Activated B cell treated with CpG ODN at 0.5 μM for 24 hours (primary cell): ENCODE results near the gene TRIM74. TPM values are rescaled to one million over a fixed set of nuclear protein-coding genes. Genes with fewer than 3 reads are reported as not detected.
A peak's percentile ranks its signal among the peaks of the same experiment; 100 is the strongest.
"Not testable (repeated sequence)": the region's sequence is repeated elsewhere in the genome, so short reads cannot be mapped to it uniquely, and the experiment has no call there.

ENCODE experiments used
- ATAC-seq: fragments of 200-7000 bp; cut with Tn5 transposase; one replicate; pipeline ENCODE4 v1.10.0; 2021; ENCODE audit warnings: low read depth, mild to moderate bottlenecking, moderate library complexity
- CTCF ChIA-PET: fragments of 350-600 bp; sonication (Branson Sonifier 250); formaldehyde crosslinking; loops from one replicate; lab custom pipeline; 2021; ENCODE audit warnings: antibody characterized with exemption; lab: Charles Lee
- POLR2A ChIA-PET: fragments of 350-600 bp; sonication (Branson Sonifier 250); formaldehyde crosslinking; loops from one replicate; lab custom pipeline; 2021; ENCODE audit warnings: antibody characterized with exemption; lab: Charles Lee
- DNase-seq: peaks from one replicate; pipeline ENCODE4 v3.0.0; 2022
- H3K27ac Mint-ChIP-seq: one replicate; pipeline ENCODE4 v1.8.0; 2020; ENCODE audit warnings: mixed read lengths
- H3K27me3 Mint-ChIP-seq: one replicate; pipeline ENCODE4 v1.8.0; 2021; ENCODE audit warnings: mixed read lengths
- H3K36me3 Mint-ChIP-seq: one replicate; pipeline ENCODE4 v1.8.0; 2021; ENCODE audit warnings: low read depth, mixed read lengths
- H3K4me1 Mint-ChIP-seq: one replicate; pipeline ENCODE4 v1.8.0; 2021; ENCODE audit warnings: mixed read lengths
- H3K4me3 Mint-ChIP-seq: one replicate; pipeline ENCODE4 v1.8.0; 2020; ENCODE audit warnings: mild to moderate bottlenecking, mixed read lengths
- H3K9me3 Mint-ChIP-seq: one replicate; pipeline ENCODE4 v1.8.0; 2020; ENCODE audit warnings: mixed read lengths
- intact Hi-C: fragments of 100-400 bp; cut with micrococcal nuclease; formaldehyde crosslinking; loops from one replicate; pipeline ENCODE4 v1.15.1; 2024
- total RNA-seq: library from RNA; stranded (reverse); gene quantifications from 2 replicates; pipeline ENCODE4 v1.2.3, GENCODE V29; 2022

TRIM74 gene
- total RNA-seq, 1 donor from 2014 or later = 0.86 TPM

- DNase-seq, H3K4me1 Mint-ChIP-seq, H3K27ac Mint-ChIP-seq, POLR2A ChIA-PET, CTCF ChIA-PET, H3K4me3 Mint-ChIP-seq, H3K9me3 Mint-ChIP-seq, H3K27me3 Mint-ChIP-seq, H3K36me3 Mint-ChIP-seq, intact Hi-C loops: not testable (repeated sequence)
- ATAC-seq = peak; percentile 61
Measured at GRCh38 chr7:72953901-72954562, 15.2 kb downstream of the TRIM74 start.

- intact Hi-C loops, H3K27ac Mint-ChIP-seq, DNase-seq, ATAC-seq, H3K27me3 Mint-ChIP-seq, H3K4me3 Mint-ChIP-seq, H3K4me1 Mint-ChIP-seq, POLR2A ChIA-PET, H3K9me3 Mint-ChIP-seq, CTCF ChIA-PET: not testable (repeated sequence)
- peaks cover 15% of the 10 kb centered on the region for H3K36me3 Mint-ChIP-seq
Measured at GRCh38 chr7:72950432-72950831, 18.8 kb downstream of the TRIM74 start.

GRCh38 chr7:72949686-72950085 is 19.6 kb downstream of the TRIM74 start:
- CTCF ChIA-PET, intact Hi-C loops, DNase-seq, ATAC-seq, H3K4me1 Mint-ChIP-seq, H3K4me3 Mint-ChIP-seq, H3K9me3 Mint-ChIP-seq, H3K27me3 Mint-ChIP-seq, H3K27ac Mint-ChIP-seq, POLR2A ChIA-PET: not testable (repeated sequence)
- peaks cover 15% of the 10 kb centered on the region for H3K36me3 Mint-ChIP-seq

- H3K27ac Mint-ChIP-seq, H3K9me3 Mint-ChIP-seq, H3K27me3 Mint-ChIP-seq, DNase-seq, POLR2A ChIA-PET, H3K4me1 Mint-ChIP-seq, ATAC-seq, CTCF ChIA-PET, intact Hi-C loops, H3K4me3 Mint-ChIP-seq: not testable (repeated sequence)
- peaks cover 15% of the 10 kb centered on the region for H3K36me3 Mint-ChIP-seq
Measured at GRCh38 chr7:72949276-72949675, 20.0 kb downstream of the TRIM74 start.

GRCh38 chr7:72948714-72949113 is 20.6 kb downstream of the TRIM74 start:
- intact Hi-C loops, ATAC-seq, H3K9me3 Mint-ChIP-seq, CTCF ChIA-PET, POLR2A ChIA-PET, H3K27ac Mint-ChIP-seq, H3K4me3 Mint-ChIP-seq, DNase-seq, H3K4me1 Mint-ChIP-seq, H3K27me3 Mint-ChIP-seq: not testable (repeated sequence)
- H3K36me3 Mint-ChIP-seq = peaks cover 19% of the 10 kb centered on the region

- DNase-seq, H3K27me3 Mint-ChIP-seq, H3K27ac Mint-ChIP-seq, H3K4me3 Mint-ChIP-seq, ATAC-seq, POLR2A ChIA-PET, intact Hi-C loops, H3K4me1 Mint-ChIP-seq, H3K9me3 Mint-ChIP-seq, CTCF ChIA-PET: not testable (repeated sequence)
- peaks cover 25% of the 10 kb centered on the region for H3K36me3 Mint-ChIP-seq
Measured at GRCh38 chr7:72946130-72946745, 23.0 kb downstream of the TRIM74 start.

- H3K4me1 Mint-ChIP-seq, ATAC-seq: not testable (repeated sequence)
Measured at GRCh38 chr7:72945597-72945996, 23.7 kb downstream of the TRIM74 start.

GRCh38 chr7:72944937-72945336 is 24.3 kb downstream of the TRIM74 start:
- H3K4me3 Mint-ChIP-seq, H3K27ac Mint-ChIP-seq, CTCF ChIA-PET, POLR2A ChIA-PET, DNase-seq, intact Hi-C loops, H3K9me3 Mint-ChIP-seq, ATAC-seq, H3K27me3 Mint-ChIP-seq, H3K4me1 Mint-ChIP-seq: not testable (repeated sequence)
- peaks cover 27% of the 10 kb centered on the region for H3K36me3 Mint-ChIP-seq

More at GRCh38 chr7:72945597-72945996, 23.7 kb downstream of the TRIM74 start:
- intact Hi-C loops, DNase-seq, H3K9me3 Mint-ChIP-seq, CTCF ChIA-PET, H3K27me3 Mint-ChIP-seq, H3K27ac Mint-ChIP-seq, H3K4me3 Mint-ChIP-seq, POLR2A ChIA-PET: not testable (repeated sequence)
- H3K36me3 Mint-ChIP-seq = peaks cover 27% of the 10 kb centered on the region

GRCh38 chr7:72942956-72943355 is 26.3 kb downstream of the TRIM74 start:
- H3K4me1 Mint-ChIP-seq, H3K27ac Mint-ChIP-seq, H3K4me3 Mint-ChIP-seq, POLR2A ChIA-PET, CTCF ChIA-PET, intact Hi-C loops, H3K9me3 Mint-ChIP-seq, H3K27me3 Mint-ChIP-seq, ATAC-seq, DNase-seq: not testable (repeated sequence)
- H3K36me3 Mint-ChIP-seq = peaks cover 34% of the 10 kb centered on the region

- H3K27ac Mint-ChIP-seq = not testable (repeated sequence)
Measured at GRCh38 chr7:72942022-72942705, 27.1 kb downstream of the TRIM74 start.

GRCh38 chr7:72928216-72928615 is 41.0 kb downstream of the TRIM74 start:
- intact Hi-C loops = loop anchor here (5.0 kb wide), 1 partner anchor 524 kb away; no protein-coding TSS in a partner anchor
- peaks cover 63% of the 10 kb centered on the region for H3K36me3 Mint-ChIP-seq
- not testable (repeated sequence) for H3K27ac Mint-ChIP-seq

More at GRCh38 chr7:72942022-72942705, 27.1 kb downstream of the TRIM74 start:
- DNase-seq, H3K9me3 Mint-ChIP-seq, CTCF ChIA-PET, intact Hi-C loops, H3K27me3 Mint-ChIP-seq, POLR2A ChIA-PET, H3K4me3 Mint-ChIP-seq, ATAC-seq: not testable (repeated sequence)
- H3K36me3 Mint-ChIP-seq = peaks cover 37% of the 10 kb centered on the region
- H3K4me1 Mint-ChIP-seq = peaks cover 16% of the 10 kb centered on the region

GRCh38 chr7:72927791-72928190 is 41.5 kb downstream of the TRIM74 start:
- POLR2A ChIA-PET, ATAC-seq, H3K27ac Mint-ChIP-seq, H3K9me3 Mint-ChIP-seq, DNase-seq, CTCF ChIA-PET, H3K4me3 Mint-ChIP-seq, H3K27me3 Mint-ChIP-seq: not testable (repeated sequence)
- H3K36me3 Mint-ChIP-seq = peaks cover 63% of the 10 kb centered on the region
- intact Hi-C loops = loop anchor here (5.0 kb wide), 1 partner anchor 525 kb away; no protein-coding TSS in a partner anchor
- peaks cover 31% of the 10 kb centered on the region for H3K4me1 Mint-ChIP-seq

More at GRCh38 chr7:72928216-72928615, 41.0 kb downstream of the TRIM74 start:
- CTCF ChIA-PET, H3K27me3 Mint-ChIP-seq, POLR2A ChIA-PET, H3K9me3 Mint-ChIP-seq, H3K4me3 Mint-ChIP-seq, DNase-seq, ATAC-seq: not testable (repeated sequence)
- peaks cover 29% of the 10 kb centered on the region for H3K4me1 Mint-ChIP-seq
